GM13976 (cell line): ENCODE results near the gene DHRS11.

ENCODE experiments used
- DNase-seq: peaks from one replicate; pipeline ENCODE4 v3.0.0; 2012; ENCODE audit warnings: low spot score
- in situ Hi-C: fragments of 300-500 bp; cut with MboI; formaldehyde crosslinking; loops from one replicate; pipeline ENCODE4 v1.12.0; 2022; ENCODE audit warnings: low sequenced_read_pairs, mixed read lengths, inconsistent platforms; ENCODE audit not compliant: unreplicated experiment
- TF ChIP-seq, protein P1 (sequence below): IDR thresholded peaks from 2 replicates; pipeline ENCODE4 v1.5.1; 2012; ENCODE audit warnings: borderline replicate concordance, mild to moderate bottlenecking; ENCODE audit not compliant: insufficient read depth; ENCODE audit errors: extremely low read depth, missing control alignments, control extremely low read depth

The DHRS11 gene

GRCh38 chr17:36645422-36645821 lies 53.7 kb downstream of the DHRS11 start:
- TF ChIP-seq, protein P1, sequence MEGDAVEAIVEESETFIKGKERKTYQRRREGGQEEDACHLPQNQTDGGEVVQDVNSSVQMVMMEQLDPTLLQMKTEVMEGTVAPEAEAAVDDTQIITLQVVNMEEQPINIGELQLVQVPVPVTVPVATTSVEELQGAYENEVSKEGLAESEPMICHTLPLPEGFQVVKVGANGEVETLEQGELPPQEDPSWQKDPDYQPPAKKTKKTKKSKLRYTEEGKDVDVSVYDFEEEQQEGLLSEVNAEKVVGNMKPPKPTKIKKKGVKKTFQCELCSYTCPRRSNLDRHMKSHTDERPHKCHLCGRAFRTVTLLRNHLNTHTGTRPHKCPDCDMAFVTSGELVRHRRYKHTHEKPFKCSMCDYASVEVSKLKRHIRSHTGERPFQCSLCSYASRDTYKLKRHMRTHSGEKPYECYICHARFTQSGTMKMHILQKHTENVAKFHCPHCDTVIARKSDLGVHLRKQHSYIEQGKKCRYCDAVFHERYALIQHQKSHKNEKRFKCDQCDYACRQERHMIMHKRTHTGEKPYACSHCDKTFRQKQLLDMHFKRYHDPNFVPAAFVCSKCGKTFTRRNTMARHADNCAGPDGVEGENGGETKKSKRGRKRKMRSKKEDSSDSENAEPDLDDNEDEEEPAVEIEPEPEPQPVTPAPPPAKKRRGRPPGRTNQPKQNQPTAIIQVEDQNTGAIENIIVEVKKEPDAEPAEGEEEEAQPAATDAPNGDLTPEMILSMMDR, result no peak
- DNase-seq, result no peak
- in situ Hi-C loops, result loop anchor here (25.0 kb wide), 1 partner anchor 417 kb away; no protein-coding TSS in a partner anchor

- TF ChIP-seq, protein P1, result no peak
- DNase-seq, result no peak
- in situ Hi-C loops, result loop anchor here (25.0 kb wide), 1 partner anchor 415 kb away; no protein-coding TSS in a partner anchor
These were observed 56.0 kb downstream of the DHRS11 start for GRCh38 chr17:36647636-36648035.

DNA sequence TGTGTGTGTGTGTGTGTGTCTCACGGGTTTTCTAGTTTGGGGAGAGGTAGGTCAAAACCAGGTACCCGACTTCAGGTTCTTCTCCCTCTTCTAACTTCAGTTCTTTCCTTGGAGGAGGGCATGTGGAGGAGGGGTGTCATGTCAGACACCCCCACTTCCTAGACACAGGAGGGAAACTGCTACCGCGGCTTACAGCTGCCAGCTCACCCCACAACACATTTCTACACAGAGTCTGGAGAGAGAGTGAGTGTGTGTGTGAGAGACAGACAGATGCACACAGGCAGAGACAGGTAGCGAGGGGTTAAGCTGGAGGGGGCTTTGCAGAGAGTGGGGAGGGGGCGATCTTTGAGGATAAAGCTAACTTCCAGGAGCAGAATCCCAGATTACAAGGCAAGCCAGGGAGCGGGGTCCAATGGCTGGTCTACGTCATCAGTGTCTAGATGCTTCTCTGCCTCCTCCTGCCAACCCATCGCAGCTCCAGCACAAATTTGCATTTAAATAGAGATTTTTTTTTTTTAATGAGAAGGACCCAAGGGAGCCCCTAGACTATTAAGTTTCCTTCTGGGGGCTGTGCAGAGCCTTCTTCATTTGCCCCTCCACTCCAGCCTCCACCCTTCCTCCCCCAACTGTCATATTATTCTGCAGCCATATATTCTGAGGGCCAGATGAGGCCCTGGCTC lies 58.6 kb downstream of the DHRS11 start:
- DNase-seq, result no peak
- in situ Hi-C loops, result no loop called here
- TF ChIP-seq, protein P1, result no peak
